Prostate gland (tissue), 2 donors: Measurements from ENCODE around the gene ADGRB3. TPM values are rescaled to one million over a fixed set of nuclear protein-coding genes. Genes with fewer than 3 reads are reported as not detected.

Experiments
- DNase-seq: peaks from one replicate; pipeline ENCODE4 v3.0.0-alpha.2; 2019; ENCODE audit warnings: low spot score
- H3K27ac ChIP-seq, 2 donors: fragments of 200-600 bp; sonication (generic); 2 replicates each; pipeline ENCODE4 v1.5.1; 2017 to 2019
- H3K27me3 ChIP-seq: fragments of 200-600 bp; sonication (generic); replicated peaks from 2 replicates; pipeline ENCODE4 v1.5.1; 2019; ENCODE audit not compliant: insufficient read depth
- H3K36me3 ChIP-seq, 2 donors: fragments of 200-600 bp; sonication (generic); 1 replicate in 1 of 2; 2 replicates in 1 of 2; pipeline versions ENCODE4 v1.5.1 to v1.8.1; 2017 to 2019
- H3K4me1 ChIP-seq: fragments of 200-600 bp; sonication (generic); replicated peaks from 2 replicates; pipeline ENCODE4 v1.5.1; 2019
- H3K4me3 ChIP-seq, 2 donors: fragments of 200-600 bp; sonication (generic); 2 replicates each; pipeline ENCODE4 v1.5.1; 2017 to 2019
- H3K9me3 ChIP-seq: fragments of 200-600 bp; sonication (generic); 2 replicates; pipeline ENCODE4 v1.5.1; 2017
- POLR2A ChIP-seq: fragments of 450-650 bp; IDR thresholded peaks from one replicate; pipeline ENCODE4 v1.6.1; 2016; ENCODE audit warnings: antibody characterized with exemption, mild to moderate bottlenecking
- POLR2AphosphoS5 ChIP-seq: sonication (generic); formaldehyde crosslinking; IDR thresholded peaks from one replicate; pipeline ENCODE4 v1.6.1; 2017; ENCODE audit warnings: antibody characterized with exemption
- WGBS: methylation state at CpG from one replicate; pipeline ENCODE4 v1.1.5; 2018; 5-methylcytosine and 5-hydroxymethylcytosine counted together
- intact Hi-C: fragments of 100-400 bp; cut with DNase I; formaldehyde crosslinking; loops from one replicate; pipeline ENCODE4 v1.14.2; 2022
- total RNA-seq, 2 donors: library from RNA; depleted of rRNA; stranded (reverse); fragments of >200 nt; gene quantifications; one replicate each; pipeline ENCODE4 v1.1.0, GENCODE V29; 2016
- TF ChIP-seq, protein P1 (sequence below), 4 experiments: fragments of 200-600 bp in 2 of 4; fragments of 450-650 bp in 2 of 4; sonication (generic) in 2 of 4; IDR thresholded peaks; 1 replicate in 3 of 4; 2 replicates in 1 of 4; pipeline ENCODE4 v1.5.1; 2016 to 2019; ENCODE audit warnings: antibody characterized with exemption in 4 of 4, mild to moderate bottlenecking in 2 of 4, moderate library complexity in 2 of 4

Gene ADGRB3
- total RNA-seq, 2 donors from 2014 or later: 0.59 to 3.1 TPM

- TF ChIP-seq POLR2A: no peak
- TF ChIP-seq, protein P1, sequence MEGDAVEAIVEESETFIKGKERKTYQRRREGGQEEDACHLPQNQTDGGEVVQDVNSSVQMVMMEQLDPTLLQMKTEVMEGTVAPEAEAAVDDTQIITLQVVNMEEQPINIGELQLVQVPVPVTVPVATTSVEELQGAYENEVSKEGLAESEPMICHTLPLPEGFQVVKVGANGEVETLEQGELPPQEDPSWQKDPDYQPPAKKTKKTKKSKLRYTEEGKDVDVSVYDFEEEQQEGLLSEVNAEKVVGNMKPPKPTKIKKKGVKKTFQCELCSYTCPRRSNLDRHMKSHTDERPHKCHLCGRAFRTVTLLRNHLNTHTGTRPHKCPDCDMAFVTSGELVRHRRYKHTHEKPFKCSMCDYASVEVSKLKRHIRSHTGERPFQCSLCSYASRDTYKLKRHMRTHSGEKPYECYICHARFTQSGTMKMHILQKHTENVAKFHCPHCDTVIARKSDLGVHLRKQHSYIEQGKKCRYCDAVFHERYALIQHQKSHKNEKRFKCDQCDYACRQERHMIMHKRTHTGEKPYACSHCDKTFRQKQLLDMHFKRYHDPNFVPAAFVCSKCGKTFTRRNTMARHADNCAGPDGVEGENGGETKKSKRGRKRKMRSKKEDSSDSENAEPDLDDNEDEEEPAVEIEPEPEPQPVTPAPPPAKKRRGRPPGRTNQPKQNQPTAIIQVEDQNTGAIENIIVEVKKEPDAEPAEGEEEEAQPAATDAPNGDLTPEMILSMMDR (IDR thresholded peaks at IDR 0.05): no peak
- TF ChIP-seq POLR2AphosphoS5: no peak
- 10% methylated on average over 2 of the region's 2 CpGs for WGBS
- Histone ChIP-seq H3K9me3 (no peaks in the 10 kb centered on the region), H3K4me1 (no peaks in the 10 kb centered on the region), H3K27ac (no peak overlapping the region), H3K27me3 (no peaks in the 10 kb centered on the region), H3K36me3 (no peaks in the 10 kb centered on the region), H3K4me3 (no peak overlapping the region)
- intact Hi-C loops: no loop called here
- DNase-seq: no peak
Observed at GRCh38 chr6:69202768-69203167, 567.7 kb downstream of the ADGRB3 start.

GRCh38 chr6:69216127-69216526 is 581.0 kb downstream of the ADGRB3 start:
- Histone ChIP-seq H3K36me3 (no peaks in the 10 kb centered on the region), H3K4me1 (no peaks in the 10 kb centered on the region), H3K27ac (no peak overlapping the region), H3K27me3 (no peaks in the 10 kb centered on the region), H3K4me3 (no peak overlapping the region), H3K9me3 (no peaks in the 10 kb centered on the region)
- DNase-seq: no peak
- TF ChIP-seq POLR2A (no peak), POLR2AphosphoS5 (no peak)
- TF ChIP-seq, protein P1 (IDR thresholded peaks at IDR 0.05): no peak
- 15% methylated on average over 1 of the region's 1 CpG for WGBS
- intact Hi-C loops: no loop called here

DNA sequence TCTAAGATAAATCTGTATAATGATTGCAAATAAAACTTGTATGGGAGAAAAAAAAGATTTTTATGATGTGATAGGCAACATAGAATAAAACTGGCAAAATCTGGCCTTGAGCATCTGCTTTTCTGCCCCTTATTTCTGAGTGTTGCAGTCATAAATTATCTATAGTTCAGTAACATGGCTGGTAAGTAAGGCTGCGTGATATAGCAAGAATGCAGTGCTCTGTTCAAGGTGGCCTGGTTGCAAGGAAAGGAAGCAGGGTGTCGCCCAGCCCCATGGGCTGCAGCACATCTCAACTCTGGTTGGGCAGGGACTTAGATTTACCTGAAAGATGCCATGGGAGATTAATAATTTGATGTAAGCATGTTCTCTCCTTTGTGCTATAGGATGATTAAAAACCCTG is 582.3 kb downstream of the ADGRB3 start:
- intact Hi-C loops: no loop called here
- H3K4me3 ChIP-seq: no peak overlapping the region
- no peaks in the 10 kb centered on the region for H3K27me3 ChIP-seq
- H3K4me1 ChIP-seq: no peaks in the 10 kb centered on the region
- no peaks in the 10 kb centered on the region for H3K36me3 ChIP-seq
- no peak for DNase-seq
- 88% methylated on average over 2 of the region's 2 CpGs for WGBS
- TF ChIP-seq POLR2AphosphoS5 (no peak), POLR2A (no peak)
- TF ChIP-seq, protein P1 (IDR thresholded peaks at IDR 0.05): no peak
- no peaks in the 10 kb centered on the region for H3K9me3 ChIP-seq
- no peak overlapping the region for H3K27ac ChIP-seq

DNA sequence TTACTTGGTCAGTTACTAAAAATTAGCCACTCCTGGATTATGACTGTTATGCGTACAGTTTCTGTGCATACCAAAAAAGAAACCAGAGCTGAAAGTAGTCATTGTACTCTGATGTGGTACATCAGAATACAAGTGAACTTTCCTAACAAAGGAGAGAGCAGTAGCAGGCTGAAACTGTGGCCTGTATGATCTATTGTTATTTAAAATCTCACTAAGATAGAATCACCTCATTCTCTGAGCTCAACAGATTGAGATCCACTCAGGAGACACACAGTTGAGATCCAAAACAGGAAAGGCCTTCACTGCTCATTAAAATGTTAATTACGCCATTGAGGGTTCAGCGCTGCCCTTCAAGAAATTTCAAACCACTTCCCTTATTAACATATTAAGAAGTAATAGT is 585.3 kb downstream of the ADGRB3 start:
- no peaks in the 10 kb centered on the region for H3K4me1 ChIP-seq
- H3K36me3 ChIP-seq: no peaks in the 10 kb centered on the region
- no peaks in the 10 kb centered on the region for H3K9me3 ChIP-seq
- intact Hi-C loops: no loop called here
- TF ChIP-seq, protein P1 (IDR thresholded peaks at IDR 0.05): no peak
- TF ChIP-seq POLR2AphosphoS5: no peak
- TF ChIP-seq POLR2A: no peak
- no peaks in the 10 kb centered on the region for H3K27me3 ChIP-seq
- no peak overlapping the region for H3K27ac ChIP-seq
- H3K4me3 ChIP-seq: no peak overlapping the region
- 72% methylated on average over 3 of the region's 3 CpGs for WGBS
- DNase-seq: no peak

GRCh38 chr6:69232008-69232407 is 596.9 kb downstream of the ADGRB3 start:
- Histone ChIP-seq H3K4me3 (no peak overlapping the region), H3K9me3 (no peaks in the 10 kb centered on the region), H3K36me3 (no peaks in the 10 kb centered on the region), H3K27ac (no peak overlapping the region), H3K27me3 (no peaks in the 10 kb centered on the region), H3K4me1 (no peaks in the 10 kb centered on the region)
- TF ChIP-seq POLR2A (no peak), POLR2AphosphoS5 (no peak)
- TF ChIP-seq, protein P1 (IDR thresholded peaks at IDR 0.05): no peak
- 45% methylated on average over 3 of the region's 3 CpGs for WGBS
- intact Hi-C loops: no loop called here
- no peak for DNase-seq
